ENCODE measurements around the gene LMF1. TPM values are rescaled to one million over a fixed set of nuclear protein-coding genes. Genes with fewer than 3 reads are reported as not detected.

The LMF1 gene
- total and polyA plus RNA-seq, 5 donors from 2014 or later = 9.9 to 40.0 (median 12.4) TPM

GRCh38 chr16:927931-928330 is 42.9 kb downstream of the LMF1 start:
- H3K4me1 ChIP-seq (ENCODE audit: control insufficient read depth, insufficient read depth, low read length, poor library complexity, severe bottlenecking) = no peaks in the 10 kb centered on the region
- Mint-ChIP-seq H3K9me3 (peaks cover 0 to 4% (median 1%) of the 10 kb centered on the region in 7 donors), H3K4me3 (no peak overlapping the region), H3K4me1 (peaks cover 0 to 7% (median 0%) of the 10 kb centered on the region in 4 donors), H3K27ac (no peak overlapping the region), H3K36me3 (peaks cover 23% of the 10 kb centered on the region), H3K27me3 (no peaks in the 10 kb centered on the region)
- no peak for ATAC-seq (ENCODE audit: low read depth in 2 of 2)
- DNase-seq = no peak
- H3K9me3 ChIP-seq (ENCODE audit: control insufficient read depth in 2 of 2, low read length in 2 of 2) = no peaks in the 10 kb centered on the region
- peaks cover 16% of the 10 kb centered on the region for H3K36me3 ChIP-seq (ENCODE audit: control insufficient read depth, insufficient read depth, low read length)
- no peaks in the 10 kb centered on the region for H3K27me3 ChIP-seq (ENCODE audit: control insufficient read depth, insufficient read depth, low read length)
- H3K4me3 ChIP-seq (ENCODE audit: low read depth, low read length) = no peak overlapping the region
- H3K27ac ChIP-seq (ENCODE audit: insufficient read depth, low read length, poor library complexity, severe bottlenecking) = no peak overlapping the region

GRCh38 chr16:927406-927805 is 43.4 kb downstream of the LMF1 start:
- H3K27me3 ChIP-seq (ENCODE audit: control insufficient read depth, insufficient read depth, low read length) = no peaks in the 10 kb centered on the region
- H3K4me3 ChIP-seq (ENCODE audit: low read depth, low read length) = no peak overlapping the region
- no peak overlapping the region for H3K27ac ChIP-seq (ENCODE audit: insufficient read depth, low read length, poor library complexity, severe bottlenecking)
- Mint-ChIP-seq H3K27ac (no peak overlapping the region), H3K27me3 (no peaks in the 10 kb centered on the region), H3K4me3 (no peak overlapping the region), H3K36me3 (peaks cover 21% of the 10 kb centered on the region), H3K4me1 (peaks cover 0 to 7% (median 0%) of the 10 kb centered on the region in 4 donors), H3K9me3 (peaks cover 0 to 4% (median 1%) of the 10 kb centered on the region in 7 donors)
- ATAC-seq (ENCODE audit: low read depth in 2 of 2) (no peak), DNase-seq (no peak)
- peaks cover 14% of the 10 kb centered on the region for H3K36me3 ChIP-seq (ENCODE audit: control insufficient read depth, insufficient read depth, low read length)
- H3K9me3 ChIP-seq (ENCODE audit: control insufficient read depth in 2 of 2, low read length in 2 of 2) = no peaks in the 10 kb centered on the region
- no peaks in the 10 kb centered on the region for H3K4me1 ChIP-seq (ENCODE audit: control insufficient read depth, insufficient read depth, low read length, poor library complexity, severe bottlenecking)

GRCh38 chr16:926715-927114 is 44.1 kb downstream of the LMF1 start:
- Histone ChIP-seq H3K4me3 (ENCODE audit: low read depth, low read length) (no peak overlapping the region), H3K4me1 (ENCODE audit: control insufficient read depth, insufficient read depth, low read length, poor library complexity, severe bottlenecking) (no peaks in the 10 kb centered on the region), H3K27me3 (ENCODE audit: control insufficient read depth, insufficient read depth, low read length) (no peaks in the 10 kb centered on the region), H3K36me3 (ENCODE audit: control insufficient read depth, insufficient read depth, low read length) (peaks cover 14% of the 10 kb centered on the region), H3K9me3 (ENCODE audit: control insufficient read depth in 2 of 2, low read length in 2 of 2) (no peaks in the 10 kb centered on the region), H3K27ac (ENCODE audit: insufficient read depth, low read length, poor library complexity, severe bottlenecking) (no peak overlapping the region)
- Mint-ChIP-seq H3K9me3 (peaks cover 0 to 4% (median 1%) of the 10 kb centered on the region in 7 donors), H3K27me3 (no peaks in the 10 kb centered on the region), H3K4me3 (no peak overlapping the region), H3K4me1 (peaks cover 0 to 7% (median 0%) of the 10 kb centered on the region in 4 donors), H3K36me3 (peaks cover 23% of the 10 kb centered on the region), H3K27ac (no peak overlapping the region)
- no peak for DNase-seq
- ATAC-seq (ENCODE audit: low read depth in 2 of 2) = no peak

- Mint-ChIP-seq H3K4me1 (peaks cover 0 to 7% (median 0%) of the 10 kb centered on the region in 4 donors), H3K9me3 (peaks cover 0 to 4% (median 1%) of the 10 kb centered on the region in 7 donors), H3K4me3 (no peak overlapping the region), H3K27ac (peak overlapping the region in 1 of 3 donors; percentile 38), H3K36me3 (peaks cover 29% of the 10 kb centered on the region), H3K27me3 (no peaks in the 10 kb centered on the region)
- no peak for DNase-seq
- H3K36me3 ChIP-seq (ENCODE audit: control insufficient read depth, insufficient read depth, low read length) = peaks cover 15% of the 10 kb centered on the region
- no peak for ATAC-seq (ENCODE audit: low read depth in 2 of 2)
- no peaks in the 10 kb centered on the region for H3K4me1 ChIP-seq (ENCODE audit: control insufficient read depth, insufficient read depth, low read length, poor library complexity, severe bottlenecking)
- no peak overlapping the region for H3K27ac ChIP-seq (ENCODE audit: insufficient read depth, low read length, poor library complexity, severe bottlenecking)
- H3K27me3 ChIP-seq (ENCODE audit: control insufficient read depth, insufficient read depth, low read length) = no peaks in the 10 kb centered on the region
- no peak overlapping the region for H3K4me3 ChIP-seq (ENCODE audit: low read depth, low read length)
- no peaks in the 10 kb centered on the region for H3K9me3 ChIP-seq (ENCODE audit: control insufficient read depth in 2 of 2, low read length in 2 of 2)
Observed at GRCh38 chr16:924806-925205, 46.0 kb downstream of the LMF1 start.

GRCh38 chr16:924063-924462 is 46.7 kb downstream of the LMF1 start:
- no peak for ATAC-seq (ENCODE audit: low read depth in 2 of 2)

GRCh38 chr16:923184-923583 is 47.6 kb downstream of the LMF1 start:
- Mint-ChIP-seq H3K36me3 (peaks cover 29% of the 10 kb centered on the region), H3K27me3 (no peaks in the 10 kb centered on the region), H3K9me3 (peaks cover 0 to 4% (median 1%) of the 10 kb centered on the region in 7 donors), H3K4me1 (peaks cover 0 to 7% (median 0%) of the 10 kb centered on the region in 4 donors), H3K4me3 (no peak overlapping the region), H3K27ac (no peak overlapping the region)
- DNase-seq (no peak), ATAC-seq (ENCODE audit: low read depth in 2 of 2) (no peak)
- H3K27ac ChIP-seq (ENCODE audit: insufficient read depth, low read length, poor library complexity, severe bottlenecking) = no peak overlapping the region
- H3K9me3 ChIP-seq (ENCODE audit: control insufficient read depth in 2 of 2, low read length in 2 of 2) = no peaks in the 10 kb centered on the region
- no peaks in the 10 kb centered on the region for H3K27me3 ChIP-seq (ENCODE audit: control insufficient read depth, insufficient read depth, low read length)
- H3K4me1 ChIP-seq (ENCODE audit: control insufficient read depth, insufficient read depth, low read length, poor library complexity, severe bottlenecking) = no peaks in the 10 kb centered on the region
- peaks cover 15% of the 10 kb centered on the region for H3K36me3 ChIP-seq (ENCODE audit: control insufficient read depth, insufficient read depth, low read length)
- no peak overlapping the region for H3K4me3 ChIP-seq (ENCODE audit: low read depth, low read length)

More at GRCh38 chr16:924063-924462, 46.7 kb downstream of the LMF1 start:
- Mint-ChIP-seq H3K9me3 (peaks cover 0 to 4% (median 1%) of the 10 kb centered on the region in 7 donors), H3K36me3 (peaks cover 29% of the 10 kb centered on the region), H3K4me3 (no peak overlapping the region), H3K4me1 (peaks cover 0 to 7% (median 0%) of the 10 kb centered on the region in 4 donors), H3K27ac (no peak overlapping the region), H3K27me3 (no peaks in the 10 kb centered on the region)
- Histone ChIP-seq H3K4me3 (ENCODE audit: low read depth, low read length) (no peak overlapping the region), H3K9me3 (ENCODE audit: control insufficient read depth in 2 of 2, low read length in 2 of 2) (no peaks in the 10 kb centered on the region), H3K27ac (ENCODE audit: insufficient read depth, low read length, poor library complexity, severe bottlenecking) (no peak overlapping the region), H3K27me3 (ENCODE audit: control insufficient read depth, insufficient read depth, low read length) (no peaks in the 10 kb centered on the region), H3K36me3 (ENCODE audit: control insufficient read depth, insufficient read depth, low read length) (peaks cover 15% of the 10 kb centered on the region), H3K4me1 (ENCODE audit: control insufficient read depth, insufficient read depth, low read length, poor library complexity, severe bottlenecking) (no peaks in the 10 kb centered on the region)
- no peak for DNase-seq

- Mint-ChIP-seq H3K4me3 (no peak overlapping the region), H3K36me3 (peaks cover 29% of the 10 kb centered on the region), H3K9me3 (peaks cover 0 to 4% (median 1%) of the 10 kb centered on the region in 7 donors), H3K27ac (no peak overlapping the region), H3K27me3 (no peaks in the 10 kb centered on the region), H3K4me1 (peaks cover 0 to 7% (median 0%) of the 10 kb centered on the region in 4 donors)
- Histone ChIP-seq H3K4me1 (ENCODE audit: control insufficient read depth, insufficient read depth, low read length, poor library complexity, severe bottlenecking) (no peaks in the 10 kb centered on the region), H3K36me3 (ENCODE audit: control insufficient read depth, insufficient read depth, low read length) (peaks cover 15% of the 10 kb centered on the region), H3K9me3 (ENCODE audit: control insufficient read depth in 2 of 2, low read length in 2 of 2) (no peaks in the 10 kb centered on the region), H3K4me3 (ENCODE audit: low read depth, low read length) (no peak overlapping the region), H3K27me3 (ENCODE audit: control insufficient read depth, insufficient read depth, low read length) (no peaks in the 10 kb centered on the region), H3K27ac (ENCODE audit: insufficient read depth, low read length, poor library complexity, severe bottlenecking) (no peak overlapping the region)
- no peak for ATAC-seq (ENCODE audit: low read depth in 2 of 2)
- DNase-seq = no peak
Observed at GRCh38 chr16:922051-922450, 48.7 kb downstream of the LMF1 start.

GRCh38 chr16:921321-921905 is 49.4 kb downstream of the LMF1 start:
- Histone ChIP-seq H3K27me3 (ENCODE audit: control insufficient read depth, insufficient read depth, low read length) (no peaks in the 10 kb centered on the region), H3K4me3 (ENCODE audit: low read depth, low read length) (no peak overlapping the region), H3K27ac (ENCODE audit: insufficient read depth, low read length, poor library complexity, severe bottlenecking) (no peak overlapping the region), H3K36me3 (ENCODE audit: control insufficient read depth, insufficient read depth, low read length) (peaks cover 15% of the 10 kb centered on the region), H3K4me1 (ENCODE audit: control insufficient read depth, insufficient read depth, low read length, poor library complexity, severe bottlenecking) (no peaks in the 10 kb centered on the region), H3K9me3 (ENCODE audit: control insufficient read depth in 2 of 2, low read length in 2 of 2) (no peaks in the 10 kb centered on the region)
- Mint-ChIP-seq H3K4me3 (no peak overlapping the region), H3K9me3 (peaks cover 0 to 4% (median 1%) of the 10 kb centered on the region in 7 donors), H3K36me3 (peaks cover 28% of the 10 kb centered on the region), H3K4me1 (peaks cover 0 to 7% (median 0%) of the 10 kb centered on the region in 4 donors), H3K27ac (no peak overlapping the region), H3K27me3 (no peaks in the 10 kb centered on the region)
- no peak for DNase-seq
- no peak for ATAC-seq (ENCODE audit: low read depth in 2 of 2)
